Loucy (cell line): Measurements from ENCODE around the gene MEIOB.

Experiments used
- H2AFZ ChIP-seq: fragments of 200-600 bp; sonication (generic); 2 replicates; pipeline ENCODE4 v1.6.0; 2016; ENCODE audit warnings: antibody characterized with exemption, mild to moderate bottlenecking, low read length, moderate library complexity
- H3F3A ChIP-seq: fragments of 200-600 bp; 2 replicates; pipeline ENCODE4 v1.6.0; 2016; ENCODE audit warnings: antibody characterized with exemption, low read depth, mild to moderate bottlenecking
- H3K27me3 ChIP-seq: fragments of 200-600 bp; sonication (generic); 2 replicates; pipeline ENCODE4 v1.6.1; 2014; ENCODE audit warnings: low read length, mild to moderate bottlenecking; ENCODE audit not compliant: insufficient read depth, poor library complexity, severe bottlenecking
- H3K36me3 ChIP-seq: fragments of 200-600 bp; sonication (generic); 2 replicates; pipeline ENCODE4 v1.6.1; 2016; ENCODE audit warnings: low read length; ENCODE audit not compliant: insufficient read depth
- H3K4me1 ChIP-seq: fragments of 200-600 bp; sonication (generic); 2 replicates; pipeline ENCODE4 v1.5.1; 2014; ENCODE audit warnings: low read length, mild to moderate bottlenecking; ENCODE audit not compliant: insufficient read depth, poor library complexity, severe bottlenecking
- H3K4me2 ChIP-seq: fragments of 200-600 bp; sonication (generic); 2 replicates; pipeline ENCODE4 v1.6.0; 2014; ENCODE audit warnings: antibody characterized with exemption, low read length, low read depth, mild to moderate bottlenecking; ENCODE audit not compliant: poor library complexity, severe bottlenecking
- H3K4me3 ChIP-seq: fragments of 200-600 bp; sonication (generic); 2 replicates; pipeline ENCODE4 v1.5.1; 2014; ENCODE audit warnings: low read length, mild to moderate bottlenecking, mixed read lengths; ENCODE audit not compliant: poor library complexity, severe bottlenecking
- H3K79me2 ChIP-seq: fragments of 200-600 bp; sonication (generic); 2 replicates; pipeline ENCODE4 v1.6.1; 2014; ENCODE audit warnings: low read length; ENCODE audit not compliant: insufficient read depth
- H3K9ac ChIP-seq: fragments of 200-600 bp; sonication (generic); 2 replicates; pipeline ENCODE4 v1.6.0; 2014; ENCODE audit warnings: mild to moderate bottlenecking, low read depth, low read length, moderate library complexity; ENCODE audit not compliant: poor library complexity, severe bottlenecking
- H3K9me2 ChIP-seq: fragments of 200-600 bp; sonication (generic); replicated peaks from 2 replicates; pipeline ENCODE4 v1.6.1; 2016; ENCODE audit warnings: low read depth, low read length, mixed read lengths
- H3K9me3 ChIP-seq: fragments of 200-600 bp; sonication (generic); 2 replicates; pipeline ENCODE4 v1.6.1; 2014; ENCODE audit warnings: mild to moderate bottlenecking, antibody characterized with exemption, low read length, low read depth; ENCODE audit not compliant: insufficient read depth
- H4K20me1 ChIP-seq: fragments of 200-600 bp; sonication (generic); 2 replicates; pipeline ENCODE4 v1.6.0; 2014; ENCODE audit warnings: antibody characterized with exemption, low read length, mild to moderate bottlenecking; ENCODE audit not compliant: insufficient read depth, poor library complexity, severe bottlenecking
- CTCF ChIP-seq: fragments of 200-600 bp; sonication (generic); conservative IDR thresholded peaks from 2 replicates; pipeline ENCODE4 v1.5.1; 2014; ENCODE audit warnings: mild to moderate bottlenecking, antibody characterized with exemption, low read length
- EZH2phosphoT487 ChIP-seq: fragments of 200-600 bp; IDR thresholded peaks from 2 replicates; pipeline ENCODE4 v1.6.1; 2018; ENCODE audit warnings: antibody characterized with exemption, mild to moderate bottlenecking, moderate library complexity, borderline replicate concordance

Gene MEIOB

GRCh38 chr16:1810536-1810935, 61.4 kb downstream of the MEIOB start:
- H3K36me3 ChIP-seq = no peaks in the 10 kb centered on the region
- H3K4me2 ChIP-seq = no peak overlapping the region
- no peaks in the 10 kb centered on the region for H3K27me3 ChIP-seq
- H4K20me1 ChIP-seq = no peaks in the 10 kb centered on the region
- no peaks in the 10 kb centered on the region for H3K4me1 ChIP-seq
- no peaks in the 10 kb centered on the region for H3K79me2 ChIP-seq
- TF ChIP-seq EZH2phosphoT487 (no peak), CTCF (no peak)
- H3K4me3 ChIP-seq = no peak overlapping the region
- no peaks in the 10 kb centered on the region for H3K9me3 ChIP-seq
- no peak overlapping the region for H3K9ac ChIP-seq
- H2AFZ ChIP-seq = no peak overlapping the region
- no peaks in the 10 kb centered on the region for H3F3A ChIP-seq
- H3K9me2 ChIP-seq = no peaks in the 10 kb centered on the region

- Histone ChIP-seq H3K79me2 (no peaks in the 10 kb centered on the region), H4K20me1 (no peaks in the 10 kb centered on the region), H3K27me3 (no peaks in the 10 kb centered on the region), H2AFZ (no peak overlapping the region), H3F3A (no peaks in the 10 kb centered on the region), H3K9me2 (no peaks in the 10 kb centered on the region), H3K4me3 (no peak overlapping the region), H3K36me3 (no peaks in the 10 kb centered on the region), H3K4me2 (no peak overlapping the region), H3K9ac (no peak overlapping the region), H3K9me3 (no peaks in the 10 kb centered on the region), H3K4me1 (no peaks in the 10 kb centered on the region)
- no peak for TF ChIP-seq EZH2phosphoT487
- TF ChIP-seq CTCF = no peak
Measured at GRCh38 chr16:1810106-1810505, 61.9 kb downstream of the MEIOB start.

DNA sequence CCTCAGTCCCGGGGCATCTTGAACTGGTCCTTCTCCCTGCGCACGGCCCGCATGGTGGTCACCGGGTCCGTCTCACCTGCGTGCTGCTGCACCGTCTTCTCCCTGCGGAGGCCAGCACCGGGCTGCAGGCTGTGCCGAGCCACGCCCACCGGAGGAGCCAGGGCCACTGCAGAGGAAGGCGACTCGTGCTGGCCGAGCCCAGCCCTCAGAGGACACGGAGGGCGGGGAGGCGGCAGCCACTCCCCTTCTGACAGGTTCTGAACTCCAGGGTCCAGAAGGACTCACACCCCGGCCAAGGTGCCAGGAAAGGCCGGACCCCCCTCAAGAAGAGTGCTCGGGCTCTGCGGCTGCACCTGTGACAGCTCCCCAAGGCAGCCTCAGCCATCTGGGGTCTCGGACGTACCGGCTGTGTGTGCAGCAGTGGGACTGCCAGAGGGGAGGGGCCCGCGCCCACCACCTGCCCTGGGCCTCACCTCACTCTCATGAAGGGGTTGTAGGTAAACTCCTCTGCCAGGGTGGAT, 62.6 kb downstream of the MEIOB start:
- no peak for TF ChIP-seq EZH2phosphoT487
- no peak for TF ChIP-seq CTCF
- Histone ChIP-seq H2AFZ (no peak overlapping the region), H3K9me3 (no peaks in the 10 kb centered on the region), H3K9ac (no peak overlapping the region), H4K20me1 (no peaks in the 10 kb centered on the region), H3K36me3 (no peaks in the 10 kb centered on the region), H3K4me1 (no peaks in the 10 kb centered on the region), H3K79me2 (no peaks in the 10 kb centered on the region), H3K27me3 (no peaks in the 10 kb centered on the region), H3K4me3 (no peak overlapping the region), H3K9me2 (no peaks in the 10 kb centered on the region), H3F3A (no peaks in the 10 kb centered on the region), H3K4me2 (no peak overlapping the region)
